A549 (cell line): ENCODE data around the gene ADPGK.
"Not testable (repeated sequence)": the region's sequence is repeated elsewhere in the genome, so short reads cannot be mapped to it uniquely, and the experiment has no call there.

Experiments
- CBX8 ChIP-seq: fragments of 200-600 bp; sonication (generic); IDR thresholded peaks from 2 replicates; pipeline ENCODE4 v1.6.1; 2016
- RFX5 ChIP-seq: fragments of 450-650 bp; IDR thresholded peaks from 2 replicates; pipeline ENCODE4 v1.7.1; 2014; ENCODE audit warnings: antibody characterized with exemption, mild to moderate bottlenecking, moderate library complexity
- TF ChIP-seq, protein P1 (sequence below): fragments of 150-350 bp; IDR thresholded peaks from 2 replicates; pipeline ENCODE4 v1.6.1; 2014; ENCODE audit warnings: low read depth, mild to moderate bottlenecking, low read length
- TF ChIP-seq, protein P2 (sequence below): fragments of >200 bp; sonication (Bioruptor Twin); formaldehyde crosslinking; IDR thresholded peaks from 3 replicates; pipeline ENCODE4 v1.5.1; 2016
- TF ChIP-seq, protein P3 (sequence below): IDR thresholded peaks from 2 replicates; pipeline ENCODE4 v1.6.1; 2012

DNA sequence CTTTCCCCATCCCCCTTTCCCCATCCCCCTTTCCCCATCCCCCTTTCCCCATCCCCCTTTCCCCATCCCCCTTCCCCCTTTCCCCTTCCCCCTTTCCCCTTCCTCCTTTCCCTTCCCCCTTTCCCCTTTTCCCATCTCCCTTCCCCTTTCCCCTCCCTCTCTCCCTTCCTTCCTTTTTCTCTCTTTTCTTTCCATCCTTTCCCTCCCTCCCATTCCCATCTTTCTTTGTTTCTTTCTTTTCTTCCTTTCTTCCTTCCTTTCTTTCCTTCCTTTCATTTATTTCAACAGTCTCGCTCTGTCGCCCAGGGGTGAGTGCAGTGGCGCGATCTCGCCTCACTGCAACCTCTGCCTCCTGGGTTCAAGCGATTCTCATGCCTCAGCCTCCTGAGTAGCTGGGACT, 57.7 kb downstream of the ADPGK start:
- TF ChIP-seq RFX5, CBX8: not testable (repeated sequence)
- TF ChIP-seq, protein P1, sequence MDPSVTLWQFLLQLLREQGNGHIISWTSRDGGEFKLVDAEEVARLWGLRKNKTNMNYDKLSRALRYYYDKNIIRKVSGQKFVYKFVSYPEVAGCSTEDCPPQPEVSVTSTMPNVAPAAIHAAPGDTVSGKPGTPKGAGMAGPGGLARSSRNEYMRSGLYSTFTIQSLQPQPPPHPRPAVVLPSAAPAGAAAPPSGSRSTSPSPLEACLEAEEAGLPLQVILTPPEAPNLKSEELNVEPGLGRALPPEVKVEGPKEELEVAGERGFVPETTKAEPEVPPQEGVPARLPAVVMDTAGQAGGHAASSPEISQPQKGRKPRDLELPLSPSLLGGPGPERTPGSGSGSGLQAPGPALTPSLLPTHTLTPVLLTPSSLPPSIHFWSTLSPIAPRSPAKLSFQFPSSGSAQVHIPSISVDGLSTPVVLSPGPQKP: not testable (repeated sequence)
- TF ChIP-seq, protein P2, sequence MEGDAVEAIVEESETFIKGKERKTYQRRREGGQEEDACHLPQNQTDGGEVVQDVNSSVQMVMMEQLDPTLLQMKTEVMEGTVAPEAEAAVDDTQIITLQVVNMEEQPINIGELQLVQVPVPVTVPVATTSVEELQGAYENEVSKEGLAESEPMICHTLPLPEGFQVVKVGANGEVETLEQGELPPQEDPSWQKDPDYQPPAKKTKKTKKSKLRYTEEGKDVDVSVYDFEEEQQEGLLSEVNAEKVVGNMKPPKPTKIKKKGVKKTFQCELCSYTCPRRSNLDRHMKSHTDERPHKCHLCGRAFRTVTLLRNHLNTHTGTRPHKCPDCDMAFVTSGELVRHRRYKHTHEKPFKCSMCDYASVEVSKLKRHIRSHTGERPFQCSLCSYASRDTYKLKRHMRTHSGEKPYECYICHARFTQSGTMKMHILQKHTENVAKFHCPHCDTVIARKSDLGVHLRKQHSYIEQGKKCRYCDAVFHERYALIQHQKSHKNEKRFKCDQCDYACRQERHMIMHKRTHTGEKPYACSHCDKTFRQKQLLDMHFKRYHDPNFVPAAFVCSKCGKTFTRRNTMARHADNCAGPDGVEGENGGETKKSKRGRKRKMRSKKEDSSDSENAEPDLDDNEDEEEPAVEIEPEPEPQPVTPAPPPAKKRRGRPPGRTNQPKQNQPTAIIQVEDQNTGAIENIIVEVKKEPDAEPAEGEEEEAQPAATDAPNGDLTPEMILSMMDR: not testable (repeated sequence)
- TF ChIP-seq, protein P3, sequence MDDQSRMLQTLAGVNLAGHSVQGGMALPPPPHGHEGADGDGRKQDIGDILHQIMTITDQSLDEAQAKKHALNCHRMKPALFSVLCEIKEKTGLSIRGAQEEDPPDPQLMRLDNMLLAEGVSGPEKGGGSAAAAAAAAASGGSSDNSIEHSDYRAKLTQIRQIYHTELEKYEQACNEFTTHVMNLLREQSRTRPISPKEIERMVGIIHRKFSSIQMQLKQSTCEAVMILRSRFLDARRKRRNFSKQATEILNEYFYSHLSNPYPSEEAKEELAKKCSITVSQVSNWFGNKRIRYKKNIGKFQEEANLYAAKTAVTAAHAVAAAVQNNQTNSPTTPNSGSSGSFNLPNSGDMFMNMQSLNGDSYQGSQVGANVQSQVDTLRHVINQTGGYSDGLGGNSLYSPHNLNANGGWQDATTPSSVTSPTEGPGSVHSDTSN: not testable (repeated sequence)
